ENCODE data around the gene FAM180A. TPM values are rescaled to one million over a fixed set of nuclear protein-coding genes. Genes with fewer than 3 reads are reported as not detected.

The FAM180A gene
- total and polyA plus RNA-seq, 9 of the 15 experiments (the other 6 are each of a cell fraction or from before 2014, with no cell fraction given), result not detected

- POLR2A ChIA-PET, result interaction anchor here (0.6 to 1.4 kb wide), 4 partner anchors 10 to 623 kb away, joined by 3 to 4 read pairs (median 3); no protein-coding TSS in a partner anchor
- Histone ChIP-seq H3K9me3 (replicated peaks; ENCODE audit: control insufficient read depth, insufficient read depth, low read depth, low read length) (no peaks in the 10 kb centered on the region), H3K27me3 (ENCODE audit: control insufficient read depth in 2 of 2, insufficient read depth in 2 of 2, low read length in 2 of 2) (peaks cover 27 to 37% of the 10 kb centered on the region in 2 experiments; a peak in 4 of 5 replicates), H3K79me2 (ENCODE audit: control insufficient read depth, insufficient read depth, low read length) (no peaks in the 10 kb centered on the region), H2AFZ (ENCODE audit: low read depth, low read length) (no peak overlapping the region), H3K9me1 (ENCODE audit: control insufficient read depth, insufficient read depth, low read length) (no peaks in the 10 kb centered on the region), H3K4me3 (no peak overlapping the region), H3K4me1 (replicated peaks in 1 of 2; ENCODE audit: control insufficient read depth in 2 of 2, insufficient read depth in 2 of 2, low read length in 2 of 2) (peaks cover under 1 to 6% of the 10 kb centered on the region in 2 experiments; a peak in 4 of 5 replicates), H4K20me1 (replicated peaks; ENCODE audit: control insufficient read depth, insufficient read depth, low read length) (no peaks in the 10 kb centered on the region), H3K36me3 (ENCODE audit: control insufficient read depth, insufficient read depth, low read length) (no peaks in the 10 kb centered on the region), H3K27ac (ENCODE audit: extremely low read depth, low read depth, low read length) (no peak overlapping the region), H3K4me2 (ENCODE audit: insufficient read depth, low read length) (no peak overlapping the region), H3K9ac (ENCODE audit: insufficient read depth in 1 of 2, low read depth in 2 of 2, low read length in 2 of 2) (no peak overlapping the region)
- DNase-seq (ENCODE audit: extremely low read depth in 1 of 4, low spot score in 3 of 4), result no peak
- no peak for FAIRE-seq
- CTCF ChIA-PET (ENCODE audit: low intra/inter-chr PET ratio), result no interaction called here
- no peak for ATAC-seq
- no TSS peak for BruUV-seq (replicated peaks)
- intact Hi-C loops (cut with micrococcal nuclease), result no loop called here
- in situ Hi-C loops (cut with MboI), result no loop called here
- WGBS (ENCODE audit: insufficient coverage, low coverage, missing lambda C conversion rate), result 0% methylated on average over 1 of the region's 1 CpG
- TF ChIP-seq ARID3B (CRISPR knock-in tag; IDR thresholded peaks at IDR 0.05; ENCODE audit: borderline replicate concordance), result no peak
- TF ChIP-seq, protein P1, sequence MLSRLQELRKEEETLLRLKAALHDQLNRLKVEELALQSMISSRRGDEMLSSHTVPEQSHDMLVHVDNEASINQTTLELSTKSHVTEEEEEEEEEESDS (CRISPR knock-in tag; IDR thresholded peaks at IDR 0.05), result no peak
- no peak for TF ChIP-seq DPF2 (IDR thresholded peaks at IDR 0.05)
- no peak for TF ChIP-seq SLC30A9 (CRISPR knock-in tag; IDR thresholded peaks at IDR 0.05)
- TF ChIP-seq FUS (optimal IDR thresholded peaks at IDR 0.05; ENCODE audit: low read depth, low read length), result no peak
- TF ChIP-seq NBN (IDR thresholded peaks at IDR 0.05; ENCODE audit: low read depth), result no peak
- TF ChIP-seq ELF2 (CRISPR knock-in tag; IDR thresholded peaks at IDR 0.05), result no peak
- no peak for TF ChIP-seq THAP12 (CRISPR knock-in tag; IDR thresholded peaks at IDR 0.05)
- TF ChIP-seq PREB (CRISPR knock-in tag; IDR thresholded peaks at IDR 0.05), result no peak
- TF ChIP-seq SRSF1 (IDR thresholded peaks at IDR 0.05; ENCODE audit: low read depth, low read length), result no peak
- no peak for TF ChIP-seq SRSF3 (IDR thresholded peaks at IDR 0.05; ENCODE audit: insufficient read depth, low read length)
- no peak for TF ChIP-seq ZNF79 (CRISPR knock-in tag; IDR thresholded peaks at IDR 0.05; ENCODE audit: low read depth)
- TF ChIP-seq NR2C1 (IDR thresholded peaks at IDR 0.05), result no peak
- no peak for TF ChIP-seq NR2C1 (tag; IDR thresholded peaks at IDR 0.05)
- TF ChIP-seq, protein P2, sequence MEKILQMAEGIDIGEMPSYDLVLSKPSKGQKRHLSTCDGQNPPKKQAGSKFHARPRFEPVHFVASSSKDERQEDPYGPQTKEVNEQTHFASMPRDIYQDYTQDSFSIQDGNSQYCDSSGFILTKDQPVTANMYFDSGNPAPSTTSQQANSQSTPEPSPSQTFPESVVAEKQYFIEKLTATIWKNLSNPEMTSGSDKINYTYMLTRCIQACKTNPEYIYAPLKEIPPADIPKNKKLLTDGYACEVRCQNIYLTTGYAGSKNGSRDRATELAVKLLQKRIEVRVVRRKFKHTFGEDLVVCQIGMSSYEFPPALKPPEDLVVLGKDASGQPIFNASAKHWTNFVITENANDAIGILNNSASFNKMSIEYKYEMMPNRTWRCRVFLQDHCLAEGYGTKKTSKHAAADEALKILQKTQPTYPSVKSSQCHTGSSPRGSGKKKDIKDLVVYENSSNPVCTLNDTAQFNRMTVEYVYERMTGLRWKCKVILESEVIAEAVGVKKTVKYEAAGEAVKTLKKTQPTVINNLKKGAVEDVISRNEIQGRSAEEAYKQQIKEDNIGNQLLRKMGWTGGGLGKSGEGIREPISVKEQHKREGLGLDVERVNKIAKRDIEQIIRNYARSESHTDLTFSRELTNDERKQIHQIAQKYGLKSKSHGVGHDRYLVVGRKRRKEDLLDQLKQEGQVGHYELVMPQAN (IDR thresholded peaks at IDR 0.05; ENCODE audit: borderline replicate concordance), result no peak
- TF ChIP-seq HDAC6 (IDR thresholded peaks at IDR 0.05; ENCODE audit: low read depth, low read length), result no peak
- no peak for TF ChIP-seq RBM15 (IDR thresholded peaks at IDR 0.05; ENCODE audit: insufficient read depth, low read length)
- no peak for TF ChIP-seq ZNF780A (CRISPR knock-in tag; IDR thresholded peaks at IDR 0.05)
Measured at GRCh38 chr7:135715673-135716072, 32.9 kb downstream of the FAM180A start.

Data from K562 (cell line).